Measurements from ENCODE around the gene HERC5.

GRCh38 chr4:88503344-88503743 lies 46.4 kb downstream of the HERC5 start:
- TF ChIP-seq POLR2A (IDR thresholded peaks at IDR 0.05): no peak
- TF ChIP-seq, protein P1, sequence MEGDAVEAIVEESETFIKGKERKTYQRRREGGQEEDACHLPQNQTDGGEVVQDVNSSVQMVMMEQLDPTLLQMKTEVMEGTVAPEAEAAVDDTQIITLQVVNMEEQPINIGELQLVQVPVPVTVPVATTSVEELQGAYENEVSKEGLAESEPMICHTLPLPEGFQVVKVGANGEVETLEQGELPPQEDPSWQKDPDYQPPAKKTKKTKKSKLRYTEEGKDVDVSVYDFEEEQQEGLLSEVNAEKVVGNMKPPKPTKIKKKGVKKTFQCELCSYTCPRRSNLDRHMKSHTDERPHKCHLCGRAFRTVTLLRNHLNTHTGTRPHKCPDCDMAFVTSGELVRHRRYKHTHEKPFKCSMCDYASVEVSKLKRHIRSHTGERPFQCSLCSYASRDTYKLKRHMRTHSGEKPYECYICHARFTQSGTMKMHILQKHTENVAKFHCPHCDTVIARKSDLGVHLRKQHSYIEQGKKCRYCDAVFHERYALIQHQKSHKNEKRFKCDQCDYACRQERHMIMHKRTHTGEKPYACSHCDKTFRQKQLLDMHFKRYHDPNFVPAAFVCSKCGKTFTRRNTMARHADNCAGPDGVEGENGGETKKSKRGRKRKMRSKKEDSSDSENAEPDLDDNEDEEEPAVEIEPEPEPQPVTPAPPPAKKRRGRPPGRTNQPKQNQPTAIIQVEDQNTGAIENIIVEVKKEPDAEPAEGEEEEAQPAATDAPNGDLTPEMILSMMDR (IDR thresholded peaks at IDR 0.05): no peak
